Stimulated activated naive B cell treated with anti-CD40 and anti-IgM and Interleukin-4, amounts not matched to agents 10 μg/mL and 1 μg/mL and 100 μg/mL, for 72 hours (primary cell): Measurements from ENCODE around the gene KRT33A.

Experiments used
- ATAC-seq, 2 donors: fragments of 150-1000 bp; cut with Tn5 transposase; replicated peaks; 2 replicates each; pipeline ENCODE4 v1.10.0; 2021; ENCODE audit warnings: moderate library complexity in 1 of 2
- DNase-seq: peaks from one replicate; pipeline ENCODE4 v3.0.0; 2021
- H3K27ac Mint-ChIP-seq: one replicate; pipeline ENCODE4 v1.8.0; 2022; ENCODE audit warnings: mild to moderate bottlenecking, mixed read lengths
- H3K27me3 Mint-ChIP-seq, 2 donors: one replicate each; pipeline ENCODE4 v1.8.0; 2022; ENCODE audit warnings: mixed read lengths in 2 of 2
- H3K36me3 Mint-ChIP-seq, 2 donors: one replicate each; pipeline ENCODE4 v1.8.0; 2022; ENCODE audit warnings: mixed read lengths in 2 of 2, mild to moderate bottlenecking in 1 of 2
- H3K4me1 Mint-ChIP-seq, 2 donors: one replicate each; pipeline ENCODE4 v1.8.0; 2022; ENCODE audit warnings: mixed read lengths in 2 of 2, mild to moderate bottlenecking in 1 of 2
- H3K4me3 Mint-ChIP-seq, 2 donors: one replicate each; pipeline ENCODE4 v1.8.0; 2022; ENCODE audit warnings: mild to moderate bottlenecking in 2 of 2, mixed read lengths in 2 of 2, moderate library complexity in 1 of 2
- H3K9me3 Mint-ChIP-seq, 2 donors: one replicate each; pipeline ENCODE4 v1.8.0; 2022; ENCODE audit warnings: mixed read lengths in 2 of 2, mild to moderate bottlenecking in 1 of 2

The KRT33A gene

DNA sequence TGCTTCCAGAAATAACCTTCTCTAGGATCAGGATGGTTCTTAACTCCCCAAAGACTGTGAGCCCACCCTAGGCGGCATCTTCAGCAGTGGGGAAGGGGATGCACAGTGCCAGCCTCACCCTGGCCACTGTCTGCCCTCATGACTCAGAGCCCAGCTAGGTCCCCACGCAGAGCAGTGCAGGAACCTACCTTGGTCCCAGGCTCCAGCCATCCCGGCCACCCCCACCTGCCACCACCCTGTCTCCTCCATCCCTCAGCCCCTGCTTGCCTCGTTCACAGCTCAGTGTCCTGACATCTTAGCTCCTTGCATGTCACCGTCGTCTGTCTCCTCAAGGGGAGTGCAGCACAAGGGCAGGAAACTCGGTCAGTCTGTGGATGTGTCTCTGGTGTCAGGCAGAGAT lies 19.0 kb downstream of the KRT33A start:
- Mint-ChIP-seq H3K36me3 (no peaks in the 10 kb centered on the region), H3K27me3 (peaks cover 21 to 29% of the 10 kb centered on the region in 2 donors), H3K27ac (no peak overlapping the region), H3K4me1 (peaks cover 11 to 12% of the 10 kb centered on the region in 2 donors), H3K4me3 (no peak overlapping the region), H3K9me3 (peaks cover 0 to 6% of the 10 kb centered on the region in 2 donors)
- ATAC-seq (no peak), DNase-seq (no peak)

DNA sequence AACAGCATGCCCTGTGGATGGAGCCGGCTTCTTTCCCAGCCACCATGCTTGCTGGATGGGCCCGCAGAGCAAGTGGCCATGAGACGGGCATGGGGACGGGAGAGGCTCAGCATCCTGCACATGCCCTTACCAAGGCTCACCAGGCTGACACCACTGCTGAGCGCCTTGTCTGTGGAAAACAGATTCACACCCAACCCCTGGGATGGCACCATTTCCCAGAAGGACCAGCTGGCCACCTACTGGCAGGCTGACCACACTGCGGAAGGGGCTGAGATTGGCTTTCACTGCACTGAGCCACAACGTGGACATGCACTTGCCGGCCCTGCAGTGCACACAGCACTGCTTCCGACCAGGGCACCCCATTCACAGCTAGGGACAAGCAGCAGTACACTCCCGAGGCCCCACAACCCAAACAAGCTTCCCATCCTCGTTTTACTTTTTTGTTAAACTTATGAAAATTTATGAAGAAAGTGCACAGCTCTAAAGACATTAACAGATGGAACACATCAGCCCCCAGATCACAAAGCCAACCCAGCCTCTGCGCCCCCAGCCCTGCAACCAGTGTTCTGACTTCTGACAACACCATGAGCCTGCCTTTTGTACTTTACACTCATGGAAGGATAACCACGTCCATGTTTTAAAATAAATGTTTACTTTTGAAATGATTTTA lies 21.2 kb downstream of the KRT33A start:
- H3K27me3 Mint-ChIP-seq = peaks cover 6 to 19% of the 10 kb centered on the region in 2 donors
- no peak overlapping the region for H3K4me3 Mint-ChIP-seq
- no peak overlapping the region for H3K27ac Mint-ChIP-seq
- ATAC-seq = peak; percentile 63 to 68
- no peaks in the 10 kb centered on the region for H3K36me3 Mint-ChIP-seq
- H3K4me1 Mint-ChIP-seq = peaks cover 7% of the 10 kb centered on the region in 2 donors
- H3K9me3 Mint-ChIP-seq = peaks cover 0 to 6% of the 10 kb centered on the region in 2 donors
- DNase-seq = no peak

DNA sequence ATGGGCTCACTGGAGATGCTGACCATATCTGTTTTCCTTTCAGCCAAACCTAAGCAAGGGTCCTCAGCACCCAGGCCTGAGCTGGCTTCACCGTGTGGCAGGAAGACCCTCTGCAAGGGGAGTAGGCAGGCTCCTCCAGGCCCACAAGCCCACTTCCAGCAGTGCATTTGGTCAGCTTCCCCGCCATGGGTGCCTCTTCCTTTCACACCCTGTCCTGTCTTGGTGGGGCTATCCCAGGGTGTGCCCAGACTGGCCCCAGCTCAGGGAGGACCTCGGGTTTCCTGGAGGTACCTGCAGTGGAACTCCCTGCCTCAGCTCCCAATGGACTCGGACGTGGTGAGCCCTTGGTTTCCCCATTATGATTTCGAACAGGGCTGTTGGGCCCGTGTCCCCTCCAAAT lies 22.4 kb downstream of the KRT33A start:
- DNase-seq (no peak), ATAC-seq (no peak)
- Mint-ChIP-seq H3K4me3 (no peak overlapping the region), H3K27ac (no peak overlapping the region), H3K36me3 (no peaks in the 10 kb centered on the region), H3K27me3 (peaks cover 0 to 9% of the 10 kb centered on the region in 2 donors), H3K4me1 (peaks cover 0 to 9% of the 10 kb centered on the region in 2 donors), H3K9me3 (no peaks in the 10 kb centered on the region)

DNA sequence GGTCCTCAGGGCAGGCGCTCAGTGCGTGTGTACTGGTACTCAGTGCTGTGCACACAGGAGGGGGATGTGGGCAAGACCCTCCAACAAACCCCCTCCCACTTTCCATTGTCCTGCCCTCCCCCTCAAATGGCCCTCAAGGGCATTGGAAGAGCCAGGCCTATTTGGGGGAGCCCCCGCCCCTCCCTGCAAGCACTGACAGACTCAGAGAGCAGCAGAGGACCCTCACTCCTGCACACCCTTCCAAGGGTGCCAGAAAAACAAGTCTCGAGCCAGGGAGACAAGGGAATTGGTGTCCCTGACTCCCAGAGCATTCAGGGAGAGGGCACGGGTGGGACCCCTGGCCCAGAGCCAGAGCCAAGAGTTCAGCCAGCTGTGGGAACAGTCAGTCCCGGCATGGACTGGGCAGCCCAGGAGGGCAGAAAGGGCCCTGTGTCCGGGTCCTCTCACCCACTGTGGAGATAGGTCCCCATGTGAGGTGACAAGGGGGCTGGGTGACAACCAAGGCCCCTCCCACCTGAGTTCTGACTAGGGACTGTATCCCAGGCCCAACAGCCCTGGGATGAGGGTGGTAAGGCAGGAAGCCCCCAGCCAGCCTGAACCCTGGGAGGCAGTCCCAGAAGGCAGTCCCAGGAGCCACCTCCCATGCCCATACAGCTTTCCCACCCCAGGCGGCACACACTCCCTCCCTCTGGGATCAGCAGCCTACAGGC lies 23.1 kb downstream of the KRT33A start:
- H3K4me1 Mint-ChIP-seq = peaks cover 0 to 9% of the 10 kb centered on the region in 2 donors
- H3K4me3 Mint-ChIP-seq = no peak overlapping the region
- no peaks in the 10 kb centered on the region for H3K36me3 Mint-ChIP-seq
- H3K27me3 Mint-ChIP-seq = peaks cover 0 to 6% of the 10 kb centered on the region in 2 donors
- peak overlapping the region; percentile 77 for H3K27ac Mint-ChIP-seq
- no peak for DNase-seq
- H3K9me3 Mint-ChIP-seq = no peaks in the 10 kb centered on the region
- ATAC-seq = no peak

DNA sequence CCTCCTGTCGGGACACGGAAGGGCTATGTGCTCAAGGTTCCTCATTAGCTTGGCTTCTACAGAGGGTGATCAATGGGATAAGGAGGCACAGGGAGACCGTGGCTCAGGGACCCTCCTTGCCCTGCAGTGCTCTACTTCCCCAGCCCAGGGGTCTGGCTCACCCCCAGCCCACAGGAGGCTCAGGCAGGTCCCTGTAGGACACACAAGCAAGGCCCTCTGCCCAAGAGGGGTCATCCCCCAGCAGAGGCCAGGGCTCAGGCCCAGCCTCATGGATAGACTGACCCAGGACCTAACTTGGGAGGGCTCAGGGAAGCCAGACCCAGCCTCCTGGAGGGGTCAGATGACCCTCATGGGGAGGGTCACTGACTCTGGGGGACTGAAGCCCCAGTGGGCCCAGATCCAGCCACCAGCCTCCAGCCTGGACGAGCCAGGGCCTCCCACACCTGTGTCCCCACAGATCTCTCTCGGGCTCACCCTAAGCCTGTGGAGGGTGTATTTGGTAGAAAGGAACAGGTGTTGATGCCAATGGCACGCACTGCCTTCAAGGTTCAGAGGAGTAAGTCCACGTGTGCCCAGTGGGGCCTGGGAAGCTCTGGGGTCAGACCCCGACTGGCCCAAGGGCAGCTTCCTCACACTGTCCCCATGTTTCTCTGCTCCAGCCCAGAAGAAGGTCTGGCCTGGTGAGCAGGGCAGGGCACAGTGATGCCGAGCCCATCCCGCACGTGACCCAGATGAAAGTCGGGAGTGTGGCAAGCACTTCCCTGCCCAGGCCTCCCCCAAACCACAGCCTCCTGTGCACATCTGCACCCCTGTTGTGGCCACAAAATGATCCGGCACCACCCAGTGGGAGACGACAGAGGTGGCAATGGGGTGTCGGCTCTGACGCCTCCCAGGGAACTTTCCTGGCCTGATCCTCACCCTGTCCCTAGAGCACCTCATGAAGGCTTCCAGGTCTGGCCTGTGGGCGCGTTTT lies 24.2 kb downstream of the KRT33A start:
- Mint-ChIP-seq H3K4me1 (peaks cover 0 to 9% of the 10 kb centered on the region in 2 donors), H3K4me3 (no peak overlapping the region), H3K27ac (no peak overlapping the region), H3K27me3 (peaks cover 0 to 2% of the 10 kb centered on the region in 2 donors), H3K9me3 (no peaks in the 10 kb centered on the region), H3K36me3 (no peaks in the 10 kb centered on the region)
- ATAC-seq = no peak
- DNase-seq = no peak

DNA sequence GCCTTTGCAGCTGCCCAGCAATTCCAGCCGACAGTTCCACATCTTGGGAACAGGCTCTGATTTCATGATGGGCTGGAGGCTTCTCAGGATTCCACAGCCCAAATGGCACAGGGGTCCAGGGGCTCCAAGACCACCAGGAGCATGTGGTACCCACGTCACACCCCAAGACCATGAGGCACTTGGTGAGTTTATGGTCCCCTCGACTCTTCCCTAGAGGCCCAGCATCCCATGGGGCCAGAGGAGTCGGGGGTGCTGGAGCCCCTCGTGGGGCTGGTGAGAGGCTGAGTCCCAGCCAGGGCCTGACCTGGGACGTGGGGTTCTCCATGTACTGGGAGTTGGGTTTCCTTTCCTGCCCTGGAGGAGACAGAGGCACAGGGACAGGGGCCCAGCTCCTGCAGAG lies 25.0 kb downstream of the KRT33A start:
- ATAC-seq (no peak), DNase-seq (no peak)
- Mint-ChIP-seq H3K27ac (no peak overlapping the region), H3K27me3 (no peaks in the 10 kb centered on the region), H3K4me3 (no peak overlapping the region), H3K36me3 (no peaks in the 10 kb centered on the region), H3K9me3 (peaks cover 2 to 3% of the 10 kb centered on the region in 2 donors), H3K4me1 (peaks cover 0 to 9% of the 10 kb centered on the region in 2 donors)

DNA sequence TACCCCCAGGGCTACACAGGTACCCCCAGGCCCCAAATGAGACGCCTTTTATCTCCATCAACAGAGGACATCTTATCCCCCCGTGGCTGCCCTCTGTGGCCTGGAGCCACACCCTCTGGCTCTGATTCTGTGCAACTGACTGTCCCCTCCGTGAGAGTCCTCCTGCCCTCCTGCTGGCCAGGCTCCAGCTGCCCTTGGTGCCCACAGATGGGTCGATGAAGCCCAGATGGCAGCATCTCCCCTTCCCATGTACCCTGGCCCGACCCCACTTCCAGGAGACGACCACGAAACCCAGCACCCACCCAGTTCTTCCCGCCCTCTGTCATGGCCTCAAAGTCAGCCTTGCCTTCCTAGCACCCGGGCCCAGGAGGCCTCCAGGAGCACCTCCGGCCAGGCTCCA lies 25.5 kb downstream of the KRT33A start:
- Mint-ChIP-seq H3K9me3 (peaks cover 6% of the 10 kb centered on the region in 2 donors), H3K36me3 (peaks cover 0 to 4% of the 10 kb centered on the region in 2 donors), H3K4me1 (peaks cover 0 to 9% of the 10 kb centered on the region in 2 donors), H3K27me3 (no peaks in the 10 kb centered on the region), H3K27ac (no peak overlapping the region), H3K4me3 (no peak overlapping the region)
- DNase-seq (no peak), ATAC-seq (no peak)

DNA sequence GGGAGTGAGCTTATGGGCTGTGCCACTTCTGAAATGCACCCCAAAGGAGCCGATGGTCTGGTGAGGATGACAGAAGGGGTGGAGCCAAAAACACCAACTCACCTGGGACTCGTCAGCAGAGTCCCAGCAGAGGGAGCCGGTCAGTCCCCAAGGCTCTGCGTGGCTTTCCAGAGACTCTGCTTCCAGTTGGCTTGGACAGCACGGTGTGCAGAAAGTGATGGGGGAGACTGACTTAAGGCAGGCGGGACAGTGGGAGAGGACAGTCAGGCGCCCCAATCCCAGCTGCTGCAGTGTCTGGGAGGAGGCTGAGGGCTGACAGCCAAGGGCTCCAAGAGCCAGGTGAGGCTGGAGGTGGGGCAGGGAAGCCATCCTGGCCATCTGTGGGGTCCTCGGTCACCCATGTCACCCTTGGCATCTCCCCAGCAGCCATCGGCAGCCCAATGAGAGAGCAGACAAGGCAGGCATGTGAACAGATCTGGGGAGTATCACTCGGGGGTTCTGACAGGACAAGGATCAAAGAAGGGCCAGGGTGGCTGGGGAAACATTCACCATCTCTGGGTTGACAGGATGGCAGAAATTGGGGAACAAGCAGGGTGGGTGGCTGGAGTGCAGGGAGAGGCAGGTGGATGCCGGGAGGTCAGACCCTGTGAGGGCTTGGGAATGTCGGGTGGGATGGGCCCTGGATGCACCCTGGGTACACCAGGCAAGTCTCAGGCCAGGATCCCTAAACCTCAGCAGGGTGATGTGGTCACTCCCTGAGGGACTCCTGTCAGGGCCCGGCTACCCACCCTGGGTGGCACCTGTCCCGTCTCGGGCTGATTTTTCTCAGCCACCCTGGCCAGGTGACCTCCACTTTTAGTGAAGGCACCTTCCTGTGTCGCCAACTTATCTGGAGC lies 26.2 kb downstream of the KRT33A start:
- no peak overlapping the region for H3K27ac Mint-ChIP-seq
- H3K4me1 Mint-ChIP-seq = peaks cover 0 to 9% of the 10 kb centered on the region in 2 donors
- ATAC-seq (peak in 1 of 2 donors; percentile 43), DNase-seq (no peak)
- no peak overlapping the region for H3K4me3 Mint-ChIP-seq
- H3K36me3 Mint-ChIP-seq = peaks cover 0 to 7% of the 10 kb centered on the region in 2 donors
- peaks cover 11 to 13% of the 10 kb centered on the region in 2 donors for H3K9me3 Mint-ChIP-seq
- H3K27me3 Mint-ChIP-seq = no peaks in the 10 kb centered on the region

DNA sequence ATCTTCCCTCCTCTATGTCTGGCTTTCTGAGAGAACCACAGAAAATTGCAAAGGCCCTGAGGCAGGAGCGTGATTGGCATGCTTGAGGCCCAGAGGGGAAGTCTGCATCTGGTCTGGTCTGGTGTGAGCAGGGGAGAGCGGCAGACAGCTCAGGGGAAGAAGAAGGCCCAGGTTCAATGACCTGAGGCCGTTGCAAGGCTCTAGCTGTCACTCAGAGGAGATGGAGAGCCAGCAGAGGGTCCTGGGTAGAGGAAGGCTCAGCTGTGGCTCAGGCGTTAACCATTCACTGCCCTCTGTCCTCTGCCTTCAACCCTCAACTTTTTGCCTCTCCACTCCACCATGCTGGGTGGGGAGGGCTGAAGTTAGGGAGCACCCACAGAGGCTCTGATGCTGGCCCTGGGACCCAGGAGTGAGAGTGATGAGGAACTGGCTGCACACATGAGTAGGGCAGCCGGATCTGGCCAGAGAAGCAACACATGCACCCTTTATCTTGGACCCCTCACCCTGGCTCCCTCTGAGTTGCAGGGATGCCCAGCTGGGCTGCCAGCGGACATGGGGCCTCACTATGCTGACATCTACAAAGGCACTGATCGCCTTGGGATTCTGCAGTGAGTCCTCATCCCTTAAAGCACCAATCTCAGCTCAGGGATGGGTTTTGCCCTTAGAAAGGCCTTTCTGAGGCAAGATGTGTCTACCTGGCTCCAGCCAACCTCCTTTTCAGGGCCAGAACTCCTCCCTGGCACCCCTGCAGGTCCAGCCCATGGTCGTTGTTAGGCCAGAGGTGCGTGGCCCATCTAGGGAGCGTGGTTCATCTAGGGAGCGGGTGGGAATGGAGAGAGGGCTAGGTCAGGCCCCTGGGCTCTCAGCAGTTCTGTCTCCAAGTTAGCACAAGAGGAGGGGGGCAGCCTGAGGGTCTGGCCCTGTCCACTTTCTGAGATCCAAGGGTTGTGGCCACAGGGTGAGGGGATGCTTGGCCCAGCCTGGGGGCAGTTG lies 27.4 kb downstream of the KRT33A start:
- Mint-ChIP-seq H3K9me3 (peaks cover 13% of the 10 kb centered on the region in 2 donors), H3K27ac (no peak overlapping the region), H3K4me1 (peaks cover 0 to 9% of the 10 kb centered on the region in 2 donors), H3K36me3 (peaks cover 0 to 7% of the 10 kb centered on the region in 2 donors), H3K27me3 (no peaks in the 10 kb centered on the region), H3K4me3 (no peak overlapping the region)
- ATAC-seq (no peak), DNase-seq (no peak)

DNA sequence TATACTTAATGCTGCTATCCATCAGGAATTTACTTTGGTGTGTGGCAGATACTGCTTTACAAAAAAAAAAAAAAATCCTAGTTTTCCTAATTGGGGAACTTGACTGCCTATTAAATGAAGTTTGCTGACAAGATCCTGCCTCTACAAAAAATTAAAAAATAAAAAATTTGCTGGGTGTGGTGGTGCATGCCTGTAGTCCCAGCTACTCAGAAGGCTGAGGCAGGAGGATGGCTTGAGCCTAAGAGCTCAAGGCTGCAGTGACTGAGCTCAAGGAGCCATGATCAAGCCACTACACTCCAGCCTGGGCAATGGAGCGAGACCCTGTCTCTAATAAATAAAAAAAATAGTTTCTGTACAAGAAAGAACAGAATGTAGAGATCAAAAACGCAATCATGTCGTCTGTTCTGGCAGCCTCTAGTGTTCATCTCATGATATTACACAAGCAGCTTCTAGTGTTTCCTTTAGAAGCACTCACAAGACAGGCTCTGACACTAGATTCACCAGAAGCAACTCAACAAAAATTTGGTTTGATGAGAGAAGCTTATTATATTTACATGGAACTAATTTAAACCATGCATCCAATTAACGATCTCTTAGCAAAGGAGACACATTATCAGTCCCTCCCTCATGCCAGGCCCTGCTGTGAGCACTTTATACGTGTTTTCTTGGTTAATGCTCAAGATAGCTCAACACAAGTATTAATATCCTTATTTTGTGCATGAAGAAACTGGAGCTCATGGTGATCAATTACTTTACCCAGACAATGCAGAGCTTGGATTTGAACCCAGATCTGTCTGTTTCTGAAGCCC lies 28.3 kb downstream of the KRT33A start:
- DNase-seq (no peak), ATAC-seq (peak; percentile 72 to 82)
- Mint-ChIP-seq H3K27me3 (no peaks in the 10 kb centered on the region), H3K36me3 (peaks cover 0 to 7% of the 10 kb centered on the region in 2 donors), H3K9me3 (peaks cover 13% of the 10 kb centered on the region in 2 donors), H3K27ac (no peak overlapping the region), H3K4me1 (peaks cover 0 to 8% of the 10 kb centered on the region in 2 donors), H3K4me3 (no peak overlapping the region)

DNA sequence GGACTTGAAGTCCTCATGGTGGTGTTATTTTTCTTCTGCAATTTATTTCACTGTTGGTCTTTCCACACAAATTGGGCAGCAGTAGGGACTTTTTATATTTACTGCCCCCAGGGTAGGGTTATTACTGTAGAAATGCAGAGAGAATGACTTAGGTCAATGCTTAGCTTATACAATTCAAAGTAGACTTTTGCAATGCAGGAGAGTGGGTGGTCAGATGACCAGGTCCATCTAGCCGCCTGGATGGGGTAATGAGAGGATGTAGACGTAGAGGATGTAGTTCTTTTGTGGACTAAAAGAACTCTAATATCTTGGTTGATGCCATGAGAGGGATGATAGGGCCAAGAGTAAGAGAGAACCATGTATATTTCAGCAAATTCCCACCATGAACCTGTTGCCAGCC lies 32.4 kb downstream of the KRT33A start:
- ATAC-seq (no peak), DNase-seq (no peak)
- H3K27me3 Mint-ChIP-seq = peaks cover 4 to 5% of the 10 kb centered on the region in 2 donors
- no peak overlapping the region for H3K4me3 Mint-ChIP-seq
- H3K9me3 Mint-ChIP-seq = peaks cover 13% of the 10 kb centered on the region in 2 donors
- H3K36me3 Mint-ChIP-seq = peaks cover 0 to 7% of the 10 kb centered on the region in 2 donors
- peaks cover 1 to 5% of the 10 kb centered on the region in 2 donors for H3K4me1 Mint-ChIP-seq
- no peak overlapping the region for H3K27ac Mint-ChIP-seq
